HEK293 (cell line): ENCODE data around the gene ZNF423.

Source experiments
- CTCF ChIA-PET: fragments of 350-600 bp; formaldehyde crosslinking; extraction: SDS; loops from one replicate; lab custom pipeline; 2021; ENCODE audit warnings: antibody characterized with exemption; lab: Yijun Ruan, JAX
- POLR2A ChIA-PET: fragments of 300-600 bp; formaldehyde crosslinking; extraction: SDS; loops from one replicate; lab custom pipeline; 2020; ENCODE audit warnings: antibody characterized with exemption, inconsistent platforms; lab: Yijun Ruan, JAX
- H3K27ac ChIP-seq: fragments of 200-500 bp; sonication (Bioruptor generic); 2 replicates; pipeline ENCODE4 v1.5.1; 2014; ENCODE audit warnings: low read depth, low read length, control low read depth, inconsistent platforms; ENCODE audit errors: extremely low read depth
- H3K36me3 ChIP-seq, 2 experiments: fragments of 200-500 bp in 1 of 2; sonication (Bioruptor generic) in 1 of 2; 1 replicate in 1 of 2; 2 replicates in 1 of 2; pipeline ENCODE4 v1.5.1; 2014 to 2017; ENCODE audit warnings: inconsistent platforms in 2 of 2, low read length in 2 of 2; ENCODE audit not compliant: control insufficient read depth in 2 of 2, insufficient read depth in 1 of 2
- H3K4me1 ChIP-seq: fragments of 200-500 bp; sonication (Bioruptor generic); 2 replicates; pipeline ENCODE4 v1.5.1; 2014; ENCODE audit warnings: mild to moderate bottlenecking, low read length, inconsistent platforms; ENCODE audit not compliant: control insufficient read depth, insufficient read depth
- H3K4me3 ChIP-seq: 2 replicates; pipeline ENCODE4 v1.5.1; 2011; ENCODE audit warnings: low read depth, mild to moderate bottlenecking, control low read depth, low read length, moderate library complexity
- H3K9me3 ChIP-seq: fragments of 200-500 bp; sonication (Bioruptor generic); 2 replicates; pipeline ENCODE4 v1.5.1; 2014; ENCODE audit warnings: low read depth, low read length, inconsistent platforms; ENCODE audit not compliant: control insufficient read depth, insufficient read depth
- PRDM10 ChIP-seq: fragments of 450-650 bp; formaldehyde crosslinking; IDR thresholded peaks from 2 replicates; pipeline ENCODE4 v1.5.1; 2016; ENCODE audit warnings: missing biosample characterization, missing genetic modification characterization
- RBAK ChIP-seq: fragments of 450-650 bp; formaldehyde crosslinking; IDR thresholded peaks from 2 replicates; pipeline ENCODE4 v1.5.1; 2016; ENCODE audit warnings: missing biosample characterization, missing genetic modification characterization
- ZNF132 ChIP-seq: fragments of 450-650 bp; formaldehyde crosslinking; IDR thresholded peaks from 2 replicates; pipeline ENCODE4 v1.5.1; 2017; ENCODE audit warnings: missing biosample characterization, missing genetic modification characterization, borderline replicate concordance
- ZNF174 ChIP-seq: fragments of 450-650 bp; formaldehyde crosslinking; IDR thresholded peaks from 2 replicates; pipeline ENCODE4 v1.5.0; 2017; ENCODE audit warnings: missing biosample characterization, mild to moderate bottlenecking, missing genetic modification characterization
- ZNF19 ChIP-seq: fragments of 450-650 bp; formaldehyde crosslinking; IDR thresholded peaks from 2 replicates; pipeline ENCODE4; 2016; ENCODE audit warnings: missing biosample characterization, missing genetic modification characterization, low read depth
- ZNF202 ChIP-seq: fragments of 450-650 bp; formaldehyde crosslinking; IDR thresholded peaks from 2 replicates; pipeline ENCODE4 v1.5.1; 2016; ENCODE audit warnings: missing biosample characterization, missing genetic modification characterization, borderline replicate concordance
- ZNF248 ChIP-seq: fragments of 450-650 bp; formaldehyde crosslinking; IDR thresholded peaks from 2 replicates; pipeline ENCODE4 v1.5.1; 2017; ENCODE audit warnings: missing biosample characterization, missing genetic modification characterization
- ZNF26 ChIP-seq: fragments of 450-650 bp; formaldehyde crosslinking; IDR thresholded peaks from 2 replicates; pipeline ENCODE4 v1.5.1; 2016; ENCODE audit warnings: missing biosample characterization, missing genetic modification characterization
- ZNF266 ChIP-seq: fragments of 450-650 bp; formaldehyde crosslinking; IDR thresholded peaks from 2 replicates; pipeline ENCODE4 v1.5.1; 2016; ENCODE audit warnings: missing biosample characterization, missing genetic modification characterization, low read depth
- ZNF394 ChIP-seq: fragments of 450-650 bp; formaldehyde crosslinking; IDR thresholded peaks from 2 replicates; pipeline ENCODE4 v1.5.1; 2016; ENCODE audit warnings: missing biosample characterization, missing genetic modification characterization, mild to moderate bottlenecking, moderate library complexity, borderline replicate concordance
- ZNF398 ChIP-seq: fragments of 450-650 bp; formaldehyde crosslinking; IDR thresholded peaks from 2 replicates; pipeline ENCODE4 v1.5.1; 2017; ENCODE audit warnings: missing biosample characterization, missing genetic modification characterization
- ZNF416 ChIP-seq: fragments of 450-650 bp; formaldehyde crosslinking; IDR thresholded peaks from 2 replicates; pipeline ENCODE4 v1.5.1; 2016; ENCODE audit warnings: missing biosample characterization, missing genetic modification characterization
- ZNF530 ChIP-seq: fragments of 450-650 bp; formaldehyde crosslinking; IDR thresholded peaks from 2 replicates; pipeline ENCODE4 v1.5.1; 2016; ENCODE audit warnings: low read depth, missing biosample characterization, missing genetic modification characterization
- ZNF561 ChIP-seq: fragments of 450-650 bp; IDR thresholded peaks from 2 replicates; pipeline ENCODE4 v1.5.1; 2018; ENCODE audit warnings: missing biosample characterization, missing genetic modification characterization, borderline replicate concordance
- ZNF626 ChIP-seq: fragments of 450-650 bp; sonication (Bioruptor Pico); formaldehyde crosslinking; IDR thresholded peaks from 2 replicates; pipeline ENCODE4 v1.5.1; 2018; ENCODE audit warnings: missing biosample characterization, missing genetic modification characterization, inconsistent platforms
- TF ChIP-seq, protein P1 (sequence below): fragments of 450-650 bp; formaldehyde crosslinking; IDR thresholded peaks from 2 replicates; pipeline ENCODE4 v1.5.1; 2016; ENCODE audit warnings: missing biosample characterization, missing genetic modification characterization
- TF ChIP-seq, protein P2 (sequence below): fragments of 450-650 bp; formaldehyde crosslinking; IDR thresholded peaks from 2 replicates; pipeline ENCODE4 v1.5.1; 2016; ENCODE audit warnings: missing biosample characterization, missing genetic modification characterization, borderline replicate concordance

ZNF423 gene

DNA sequence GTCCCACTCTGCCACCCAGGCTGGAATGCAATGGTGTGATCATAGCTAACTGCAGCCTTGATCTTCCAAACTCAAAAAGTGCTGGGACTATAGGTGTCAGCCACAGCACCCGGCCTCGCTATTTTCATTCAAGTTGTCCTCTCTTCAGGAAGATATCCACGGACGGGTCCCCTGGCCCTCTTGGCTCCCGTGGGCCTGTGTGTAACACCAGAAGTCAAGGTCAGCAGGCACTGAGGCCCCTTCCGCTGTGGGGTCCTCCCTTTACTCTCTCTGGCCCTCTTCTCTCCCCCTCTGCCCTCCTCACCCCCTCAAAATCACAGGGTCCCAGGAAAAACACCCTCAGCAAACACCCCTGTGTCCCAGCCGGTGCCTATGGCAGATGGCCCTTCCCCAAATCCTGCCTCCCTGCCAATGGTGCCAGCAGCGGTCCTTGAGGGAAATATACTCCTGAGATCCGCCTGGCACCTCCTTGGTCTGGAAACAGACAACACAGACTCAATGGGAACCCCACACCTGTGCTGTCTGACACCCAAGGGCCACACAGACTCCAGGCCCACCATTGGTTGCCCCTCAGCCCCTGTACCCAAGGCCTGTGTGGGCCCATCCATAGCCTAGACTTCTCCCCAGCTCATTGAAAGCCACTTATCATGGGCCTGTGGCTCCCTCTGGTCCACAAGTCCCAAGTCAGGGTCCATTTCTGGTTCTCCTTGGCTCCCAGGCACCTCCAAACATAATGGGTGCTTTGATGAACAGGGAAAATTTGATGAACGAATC is 221.5 kb downstream of the ZNF423 start:
- ChIA-PET POLR2A (no interaction called here), CTCF (no interaction called here)
- TF ChIP-seq ZNF202 (no peak), ZNF394 (tag by site-specific recombination) (no peak), ZNF174 (tag by site-specific recombination) (no peak), ZNF416 (no peak), ZNF561 (tag by site-specific recombination) (no peak), ZNF266 (no peak), RBAK (tag by site-specific recombination) (no peak), ZNF626 (tag by site-specific recombination) (no peak), ZNF530 (tag by site-specific recombination) (no peak), ZNF132 (no peak), ZNF26 (tag by site-specific recombination) (no peak), ZNF398 (tag by site-specific recombination) (no peak), ZNF19 (tag by site-specific recombination) (no peak), PRDM10 (tag by site-specific recombination) (no peak), ZNF248 (tag by site-specific recombination) (no peak)
- TF ChIP-seq, protein P1, sequence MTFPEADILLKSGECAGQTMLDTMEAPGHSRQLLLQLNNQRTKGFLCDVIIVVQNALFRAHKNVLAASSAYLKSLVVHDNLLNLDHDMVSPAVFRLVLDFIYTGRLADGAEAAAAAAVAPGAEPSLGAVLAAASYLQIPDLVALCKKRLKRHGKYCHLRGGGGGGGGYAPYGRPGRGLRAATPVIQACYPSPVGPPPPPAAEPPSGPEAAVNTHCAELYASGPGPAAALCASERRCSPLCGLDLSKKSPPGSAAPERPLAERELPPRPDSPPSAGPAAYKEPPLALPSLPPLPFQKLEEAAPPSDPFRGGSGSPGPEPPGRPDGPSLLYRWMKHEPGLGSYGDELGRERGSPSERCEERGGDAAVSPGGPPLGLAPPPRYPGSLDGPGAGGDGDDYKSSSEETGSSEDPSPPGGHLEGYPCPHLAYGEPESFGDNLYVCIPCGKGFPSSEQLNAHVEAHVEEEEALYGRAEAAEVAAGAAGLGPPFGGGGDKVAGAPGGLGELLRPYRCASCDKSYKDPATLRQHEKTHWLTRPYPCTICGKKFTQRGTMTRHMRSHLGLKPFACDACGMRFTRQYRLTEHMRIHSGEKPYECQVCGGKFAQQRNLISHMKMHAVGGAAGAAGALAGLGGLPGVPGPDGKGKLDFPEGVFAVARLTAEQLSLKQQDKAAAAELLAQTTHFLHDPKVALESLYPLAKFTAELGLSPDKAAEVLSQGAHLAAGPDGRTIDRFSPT (tag by site-specific recombination), result no peak
- TF ChIP-seq, protein P2, sequence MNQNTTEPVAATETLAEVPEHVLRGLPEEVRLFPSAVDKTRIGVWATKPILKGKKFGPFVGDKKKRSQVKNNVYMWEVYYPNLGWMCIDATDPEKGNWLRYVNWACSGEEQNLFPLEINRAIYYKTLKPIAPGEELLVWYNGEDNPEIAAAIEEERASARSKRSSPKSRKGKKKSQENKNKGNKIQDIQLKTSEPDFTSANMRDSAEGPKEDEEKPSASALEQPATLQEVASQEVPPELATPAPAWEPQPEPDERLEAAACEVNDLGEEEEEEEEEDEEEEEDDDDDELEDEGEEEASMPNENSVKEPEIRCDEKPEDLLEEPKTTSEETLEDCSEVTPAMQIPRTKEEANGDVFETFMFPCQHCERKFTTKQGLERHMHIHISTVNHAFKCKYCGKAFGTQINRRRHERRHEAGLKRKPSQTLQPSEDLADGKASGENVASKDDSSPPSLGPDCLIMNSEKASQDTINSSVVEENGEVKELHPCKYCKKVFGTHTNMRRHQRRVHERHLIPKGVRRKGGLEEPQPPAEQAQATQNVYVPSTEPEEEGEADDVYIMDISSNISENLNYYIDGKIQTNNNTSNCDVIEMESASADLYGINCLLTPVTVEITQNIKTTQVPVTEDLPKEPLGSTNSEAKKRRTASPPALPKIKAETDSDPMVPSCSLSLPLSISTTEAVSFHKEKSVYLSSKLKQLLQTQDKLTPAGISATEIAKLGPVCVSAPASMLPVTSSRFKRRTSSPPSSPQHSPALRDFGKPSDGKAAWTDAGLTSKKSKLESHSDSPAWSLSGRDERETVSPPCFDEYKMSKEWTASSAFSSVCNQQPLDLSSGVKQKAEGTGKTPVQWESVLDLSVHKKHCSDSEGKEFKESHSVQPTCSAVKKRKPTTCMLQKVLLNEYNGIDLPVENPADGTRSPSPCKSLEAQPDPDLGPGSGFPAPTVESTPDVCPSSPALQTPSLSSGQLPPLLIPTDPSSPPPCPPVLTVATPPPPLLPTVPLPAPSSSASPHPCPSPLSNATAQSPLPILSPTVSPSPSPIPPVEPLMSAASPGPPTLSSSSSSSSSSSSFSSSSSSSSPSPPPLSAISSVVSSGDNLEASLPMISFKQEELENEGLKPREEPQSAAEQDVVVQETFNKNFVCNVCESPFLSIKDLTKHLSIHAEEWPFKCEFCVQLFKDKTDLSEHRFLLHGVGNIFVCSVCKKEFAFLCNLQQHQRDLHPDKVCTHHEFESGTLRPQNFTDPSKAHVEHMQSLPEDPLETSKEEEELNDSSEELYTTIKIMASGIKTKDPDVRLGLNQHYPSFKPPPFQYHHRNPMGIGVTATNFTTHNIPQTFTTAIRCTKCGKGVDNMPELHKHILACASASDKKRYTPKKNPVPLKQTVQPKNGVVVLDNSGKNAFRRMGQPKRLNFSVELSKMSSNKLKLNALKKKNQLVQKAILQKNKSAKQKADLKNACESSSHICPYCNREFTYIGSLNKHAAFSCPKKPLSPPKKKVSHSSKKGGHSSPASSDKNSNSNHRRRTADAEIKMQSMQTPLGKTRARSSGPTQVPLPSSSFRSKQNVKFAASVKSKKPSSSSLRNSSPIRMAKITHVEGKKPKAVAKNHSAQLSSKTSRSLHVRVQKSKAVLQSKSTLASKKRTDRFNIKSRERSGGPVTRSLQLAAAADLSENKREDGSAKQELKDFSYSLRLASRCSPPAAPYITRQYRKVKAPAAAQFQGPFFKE (tag by site-specific recombination), result no peak
- H3K4me1 ChIP-seq, result no peaks in the 10 kb centered on the region
- no peak overlapping the region for H3K4me3 ChIP-seq
- H3K36me3 ChIP-seq, result peaks cover 0 to 19% of the 10 kb centered on the region in 2 experiments; a peak in 1 of 3 replicates
- H3K27ac ChIP-seq, result no peak overlapping the region
- no peaks in the 10 kb centered on the region for H3K9me3 ChIP-seq
